GM12891 (cell line): Measurements from ENCODE around the gene PCDHA1.
"Not testable (repeated sequence)": the region's sequence is repeated elsewhere in the genome, so short reads cannot be mapped to it uniquely, and the experiment has no call there.

Experiments used
- POLR2A ChIP-seq: IDR thresholded peaks from 2 replicates; pipeline ENCODE4 v1.6.1; 2011; ENCODE audit warnings: low read depth, low read length, control low read depth
- POLR2AphosphoS5 ChIP-seq: IDR thresholded peaks from 2 replicates; pipeline ENCODE4 v1.6.1; 2011; ENCODE audit warnings: low read depth, low read length, control low read depth
- POU2F2 ChIP-seq: IDR thresholded peaks from 2 replicates; pipeline ENCODE4 v1.6.1; 2011; ENCODE audit warnings: low read depth, mild to moderate bottlenecking, control low read depth, low read length, moderate library complexity
- SPI1 ChIP-seq: IDR thresholded peaks from 2 replicates; pipeline ENCODE4 v1.6.1; 2011; ENCODE audit warnings: low read depth, low read length, control low read depth
- TAF1 ChIP-seq: IDR thresholded peaks from 2 replicates; pipeline ENCODE4 v1.6.1; 2011; ENCODE audit warnings: low read depth, low read length, control low read depth

DNA sequence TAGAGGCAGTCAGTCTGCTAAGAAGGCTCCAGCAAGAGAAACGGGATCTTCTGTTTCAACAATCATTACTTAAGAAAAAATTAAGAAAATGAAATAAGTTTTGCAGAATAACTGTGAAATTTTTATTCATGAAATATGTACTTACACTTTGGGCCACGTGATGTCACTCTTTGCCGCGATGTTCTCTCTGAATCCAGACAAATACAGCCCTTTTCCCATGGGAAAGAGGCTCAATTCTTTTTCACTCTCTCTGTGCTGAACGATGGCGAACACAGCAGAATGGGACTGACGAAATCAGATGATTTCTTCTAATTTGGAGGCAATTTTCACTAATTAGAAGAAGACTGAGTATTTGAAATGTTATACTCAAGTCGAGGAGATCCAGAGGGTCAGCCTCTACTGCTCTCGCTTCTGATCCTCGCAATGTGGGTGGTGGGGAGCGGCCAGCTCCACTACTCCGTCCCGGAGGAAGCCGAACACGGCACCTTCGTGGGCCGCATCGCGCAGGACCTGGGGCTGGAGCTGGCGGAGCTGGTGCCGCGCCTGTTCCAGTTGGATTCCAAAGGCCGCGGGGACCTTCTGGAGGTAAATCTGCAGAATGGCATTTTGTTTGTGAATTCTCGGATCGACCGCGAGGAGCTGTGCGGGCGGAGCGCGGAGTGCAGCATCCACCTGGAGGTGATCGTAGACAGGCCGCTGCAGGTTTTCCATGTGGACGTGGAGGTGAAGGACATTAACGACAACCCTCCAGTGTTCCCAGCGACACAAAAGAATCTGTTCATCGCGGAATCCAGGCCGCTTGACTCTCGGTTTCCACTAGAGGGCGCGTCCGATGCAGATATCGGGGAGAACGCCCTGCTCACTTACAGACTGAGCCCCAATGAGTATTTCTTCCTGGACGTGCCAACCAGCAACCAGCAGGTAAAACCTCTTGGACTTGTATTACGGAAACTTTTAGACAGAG is 62.5 kb downstream of the PCDHA1 start, which contains the start of gene PCDHA9:
- TF ChIP-seq SPI1, POU2F2, POLR2A, POLR2AphosphoS5, TAF1: not testable (repeated sequence)
